Vagina (tissue), 2 donors: ENCODE data around the gene BTBD3. TPM values are rescaled to one million over a fixed set of nuclear protein-coding genes. Genes with fewer than 3 reads are reported as not detected.

Experiments used
- DNase-seq, 2 donors: peaks; one replicate each; pipeline ENCODE4 v3.0.0-alpha.2; 2017; ENCODE audit errors: extremely low spot score in 2 of 2
- H3K27ac ChIP-seq: fragments of 200-600 bp; sonication (generic); one replicate; pipeline ENCODE4 v1.5.1; 2019
- H3K27me3 ChIP-seq: fragments of 200-600 bp; sonication (generic); one replicate; pipeline ENCODE4 v1.5.1; 2019
- H3K36me3 ChIP-seq, 2 donors: fragments of 200-600 bp; sonication (generic); one replicate each; pipeline ENCODE4 v1.5.1; 2017 to 2019
- H3K4me1 ChIP-seq: fragments of 200-600 bp; sonication (generic); one replicate; pipeline ENCODE4 v1.5.1; 2019
- H3K4me3 ChIP-seq, 2 donors: fragments of 200-600 bp; sonication (generic); 1 replicate in 1 of 2; 2 replicates in 1 of 2; pipeline ENCODE4 v1.5.1; 2016 to 2019
- H3K9me3 ChIP-seq: fragments of 200-600 bp; sonication (generic); one replicate; pipeline ENCODE4 v1.5.1; 2019
- CTCF ChIP-seq, 3 experiments: fragments of 450-650 bp in 2 of 3; fragments of 200-600 bp in 1 of 3; sonication (generic) in 1 of 3; IDR thresholded peaks; one replicate each; pipeline ENCODE4 v1.5.1; 2017 to 2019; ENCODE audit warnings: antibody characterized with exemption in 3 of 3, mild to moderate bottlenecking in 2 of 3, moderate library complexity in 2 of 3
- POLR2A ChIP-seq, 2 donors: fragments of 450-650 bp; IDR thresholded peaks; one replicate each; pipeline ENCODE4 v1.6.1; 2017; ENCODE audit warnings: antibody characterized with exemption in 2 of 2, mild to moderate bottlenecking in 2 of 2, moderate library complexity in 2 of 2
- POLR2AphosphoS5 ChIP-seq, 2 donors: sonication (generic); formaldehyde crosslinking; IDR thresholded peaks; one replicate each; pipeline ENCODE4 v1.9.0; 2017; ENCODE audit warnings: antibody characterized with exemption in 2 of 2, mild to moderate bottlenecking in 2 of 2, low read depth in 1 of 2; ENCODE audit not compliant: insufficient read depth in 1 of 2
- intact Hi-C: fragments of 100-400 bp; cut with DNase I; formaldehyde crosslinking; loops from one replicate; pipeline ENCODE4 v1.15.1; 2023
- total RNA-seq: library from RNA; depleted of rRNA; stranded (reverse); fragments of >200 nt; gene quantifications from one replicate; pipeline ENCODE4 v1.2.3, GENCODE V29; 2016

The BTBD3 gene
- total RNA-seq, 1 donor from 2014 or later = 45.9 TPM

DNA sequence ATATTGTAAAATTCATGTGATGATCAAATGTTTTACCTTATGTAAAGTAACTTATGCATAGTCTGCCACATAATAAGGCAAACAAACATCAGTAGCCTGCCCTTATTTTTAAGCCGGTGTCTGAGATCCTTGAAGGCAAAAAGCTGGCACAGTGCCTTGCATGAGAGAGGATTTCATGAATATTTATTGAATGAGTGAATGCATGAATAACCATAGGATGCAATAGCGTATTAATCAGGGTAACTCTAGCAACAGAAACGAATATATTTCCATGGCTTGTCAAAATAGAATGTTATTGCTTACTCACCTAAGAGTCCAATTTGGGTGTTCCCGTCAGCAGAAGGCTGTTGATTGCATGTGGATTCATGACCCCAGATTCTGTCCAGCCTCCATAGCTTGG lies 34.9 kb downstream of the BTBD3 start:
- no peak overlapping the region for H3K27ac ChIP-seq
- no peak for TF ChIP-seq CTCF (IDR thresholded peaks at IDR 0.05)
- TF ChIP-seq POLR2AphosphoS5 (IDR thresholded peaks at IDR 0.05; ENCODE audit: insufficient read depth in 1 of 2, low read depth in 1 of 2) = no peak
- TF ChIP-seq POLR2A (IDR thresholded peaks at IDR 0.05) = no peak
- intact Hi-C loops = no loop called here
- H3K9me3 ChIP-seq = no peaks in the 10 kb centered on the region
- H3K4me1 ChIP-seq = no peaks in the 10 kb centered on the region
- no peak for DNase-seq
- no peaks in the 10 kb centered on the region for H3K36me3 ChIP-seq
- no peaks in the 10 kb centered on the region for H3K27me3 ChIP-seq
- H3K4me3 ChIP-seq = no peak overlapping the region

DNA sequence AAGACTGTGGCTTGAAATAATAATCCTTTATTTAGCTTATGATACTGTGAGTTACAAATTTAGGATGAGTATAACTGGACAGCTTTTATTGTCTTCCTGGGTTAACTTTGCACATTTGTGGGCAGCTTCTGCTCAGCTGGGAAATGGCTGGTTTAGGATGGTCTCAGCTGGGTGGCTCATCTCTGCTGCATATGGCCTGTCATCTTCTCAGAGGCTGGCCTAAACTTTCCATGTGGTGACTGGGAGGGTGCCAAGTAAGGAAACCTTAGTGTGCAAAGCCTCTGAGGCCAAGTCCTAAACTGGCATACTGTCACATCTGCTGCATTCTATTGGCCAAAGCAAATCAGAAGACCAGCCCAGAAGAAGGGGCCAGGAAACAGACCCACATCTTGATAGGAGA lies 40.2 kb downstream of the BTBD3 start:
- TF ChIP-seq CTCF (IDR thresholded peaks at IDR 0.05) (no peak), POLR2A (IDR thresholded peaks at IDR 0.05) (no peak), POLR2AphosphoS5 (IDR thresholded peaks at IDR 0.05; ENCODE audit: insufficient read depth in 1 of 2, low read depth in 1 of 2) (no peak)
- intact Hi-C loops = no loop called here
- Histone ChIP-seq H3K9me3 (no peaks in the 10 kb centered on the region), H3K27ac (no peak overlapping the region), H3K36me3 (no peaks in the 10 kb centered on the region), H3K4me1 (no peaks in the 10 kb centered on the region), H3K27me3 (no peaks in the 10 kb centered on the region), H3K4me3 (no peak overlapping the region)
- no peak for DNase-seq

GRCh38 chr20:11958855-11959254 lies 41.2 kb downstream of the BTBD3 start:
- H3K4me3 ChIP-seq = no peak overlapping the region
- no peaks in the 10 kb centered on the region for H3K4me1 ChIP-seq
- H3K9me3 ChIP-seq = no peaks in the 10 kb centered on the region
- H3K27ac ChIP-seq = no peak overlapping the region
- H3K27me3 ChIP-seq = no peaks in the 10 kb centered on the region
- no peak for DNase-seq
- no peak for TF ChIP-seq POLR2A (IDR thresholded peaks at IDR 0.05)
- no peak for TF ChIP-seq CTCF (IDR thresholded peaks at IDR 0.05)
- no peak for TF ChIP-seq POLR2AphosphoS5 (IDR thresholded peaks at IDR 0.05; ENCODE audit: insufficient read depth in 1 of 2, low read depth in 1 of 2)
- intact Hi-C loops = no loop called here
- H3K36me3 ChIP-seq = no peaks in the 10 kb centered on the region

DNA sequence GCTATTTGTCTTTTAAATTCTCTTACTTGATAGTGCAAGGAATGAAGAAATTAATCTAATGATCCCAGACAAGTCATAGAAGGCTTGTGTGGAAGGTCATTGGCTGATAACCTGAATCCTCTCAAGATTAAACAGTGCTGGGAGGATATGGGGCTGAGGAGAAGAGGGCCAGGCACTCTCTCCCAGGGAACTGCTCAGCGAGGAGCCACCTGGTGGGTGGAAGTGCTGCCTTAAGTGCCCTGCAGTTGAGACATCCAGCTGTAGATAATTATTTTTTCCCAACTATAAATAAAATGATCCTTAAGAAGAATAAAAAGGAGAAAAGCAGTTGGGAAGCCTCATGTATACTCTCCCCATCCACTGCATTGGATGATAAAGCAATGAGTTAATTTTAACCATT lies 47.9 kb downstream of the BTBD3 start:
- H3K36me3 ChIP-seq = no peaks in the 10 kb centered on the region
- no peaks in the 10 kb centered on the region for H3K27me3 ChIP-seq
- no peak for DNase-seq
- TF ChIP-seq POLR2AphosphoS5 (IDR thresholded peaks at IDR 0.05; ENCODE audit: insufficient read depth in 1 of 2, low read depth in 1 of 2) = no peak
- no peak for TF ChIP-seq POLR2A (IDR thresholded peaks at IDR 0.05)
- no peak for TF ChIP-seq CTCF (IDR thresholded peaks at IDR 0.05)
- intact Hi-C loops = no loop called here
- H3K4me3 ChIP-seq = no peak overlapping the region
- no peaks in the 10 kb centered on the region for H3K4me1 ChIP-seq
- no peaks in the 10 kb centered on the region for H3K9me3 ChIP-seq
- H3K27ac ChIP-seq = no peak overlapping the region

DNA sequence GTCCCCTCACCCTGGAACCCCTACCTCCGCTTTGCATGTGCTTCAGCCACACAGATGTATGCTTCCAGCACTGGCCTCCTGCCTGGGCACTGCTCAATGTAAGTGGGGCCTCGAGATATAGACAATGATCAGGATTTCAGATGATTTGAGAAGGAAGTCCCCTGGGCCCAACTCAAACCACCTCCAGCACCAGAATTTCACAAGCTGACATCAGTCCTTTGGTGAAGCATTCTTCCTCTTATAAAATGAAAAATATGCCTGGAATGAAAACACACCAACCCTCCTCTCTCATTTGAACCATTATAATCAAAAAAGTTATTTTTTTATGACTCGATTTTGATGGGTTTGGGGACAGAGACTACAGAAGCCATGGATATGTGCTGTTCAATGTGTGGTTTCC lies 48.5 kb downstream of the BTBD3 start:
- Histone ChIP-seq H3K9me3 (no peaks in the 10 kb centered on the region), H3K4me3 (no peak overlapping the region), H3K27me3 (no peaks in the 10 kb centered on the region), H3K4me1 (no peaks in the 10 kb centered on the region), H3K27ac (no peak overlapping the region), H3K36me3 (no peaks in the 10 kb centered on the region)
- no peak for DNase-seq
- no peak for TF ChIP-seq CTCF (IDR thresholded peaks at IDR 0.05)
- no peak for TF ChIP-seq POLR2A (IDR thresholded peaks at IDR 0.05)
- TF ChIP-seq POLR2AphosphoS5 (IDR thresholded peaks at IDR 0.05; ENCODE audit: insufficient read depth in 1 of 2, low read depth in 1 of 2) = no peak
- intact Hi-C loops = no loop called here
